Right atrium auricular region (tissue), 2 donors: Measurements from ENCODE around the gene DMXL1. TPM values are rescaled to one million over a fixed set of nuclear protein-coding genes. Genes with fewer than 3 reads are reported as not detected.
"Not testable (repeated sequence)": the region's sequence is repeated elsewhere in the genome, so short reads cannot be mapped to it uniquely, and the experiment has no call there.

Experiments
- DNase-seq: peaks from one replicate; pipeline ENCODE4 v3.0.0-alpha.2; 2019; ENCODE audit warnings: low spot score
- H3K27ac ChIP-seq, 2 donors: fragments of 200-600 bp; sonication (generic); 1 replicate in 1 of 2; 2 replicates in 1 of 2; pipeline ENCODE4 v1.5.1; 2016 to 2019
- H3K27me3 ChIP-seq, 2 donors: fragments of 200-600 bp; sonication (generic); one replicate each; pipeline versions ENCODE4 v1.5.1 to v1.6.0; 2017 to 2019
- H3K36me3 ChIP-seq: fragments of 200-600 bp; sonication (generic); one replicate; pipeline ENCODE4 v1.5.1; 2016
- H3K4me1 ChIP-seq, 2 donors: fragments of 200-600 bp; sonication (generic); one replicate each; pipeline versions ENCODE4 v1.5.1 to v1.6.0; 2017 to 2019
- H3K4me3 ChIP-seq, 2 donors: fragments of 200-600 bp; sonication (generic); 1 replicate in 1 of 2; 2 replicates in 1 of 2; pipeline ENCODE4 v1.5.1; 2017 to 2019; ENCODE audit warnings: mild to moderate bottlenecking in 1 of 2, moderate library complexity in 1 of 2
- H3K9me3 ChIP-seq, 2 donors: fragments of 200-600 bp; sonication (generic); one replicate each; pipeline ENCODE4 v1.5.1; 2019
- CTCF ChIP-seq, 2 donors: fragments of 200-600 bp; sonication (generic); IDR thresholded peaks; one replicate each; pipeline ENCODE4 v1.5.1; 2019; ENCODE audit warnings: antibody characterized with exemption in 2 of 2
- total RNA-seq, 2 donors: library from RNA; depleted of rRNA; stranded (reverse); fragments of >200 nt; gene quantifications; one replicate each; pipeline ENCODE4 v1.1.0, GENCODE V29; 2016

DMXL1 gene
- total RNA-seq, 2 donors from 2014 or later, result 29.4 to 40.5 TPM

- peaks cover 16% of the 10 kb centered on the region for H3K36me3 ChIP-seq
- no peak for TF ChIP-seq CTCF (IDR thresholded peaks at IDR 0.05)
Observed at GRCh38 chr5:119179857-119180641, 109.2 kb downstream of the DMXL1 start.

GRCh38 chr5:119185512-119185911, 114.6 kb downstream of the DMXL1 start:
- DNase-seq, H3K36me3 ChIP-seq, H3K27ac ChIP-seq, H3K27me3 ChIP-seq, H3K4me3 ChIP-seq, H3K4me1 ChIP-seq, H3K9me3 ChIP-seq: not testable (repeated sequence)

More at GRCh38 chr5:119179857-119180641, 109.2 kb downstream of the DMXL1 start:
- no peaks in the 10 kb centered on the region for H3K27me3 ChIP-seq
- H3K4me1 ChIP-seq, result no peaks in the 10 kb centered on the region
- no peak overlapping the region for H3K27ac ChIP-seq
- DNase-seq, result no peak
- H3K4me3 ChIP-seq, result no peak overlapping the region
- H3K9me3 ChIP-seq, result no peaks in the 10 kb centered on the region

- Histone ChIP-seq H3K27me3 (no peaks in the 10 kb centered on the region), H3K4me3 (no peak overlapping the region), H3K27ac (no peak overlapping the region), H3K4me1 (no peaks in the 10 kb centered on the region), H3K9me3 (no peaks in the 10 kb centered on the region), H3K36me3 (peaks cover 8% of the 10 kb centered on the region)
- no peak for DNase-seq
- no peak for TF ChIP-seq CTCF (IDR thresholded peaks at IDR 0.05)
Observed at GRCh38 chr5:119187776-119188529, 117.1 kb downstream of the DMXL1 start.

GRCh38 chr5:119190470-119191095, 119.7 kb downstream of the DMXL1 start:
- H3K4me3 ChIP-seq, result no peak overlapping the region
- H3K4me1 ChIP-seq, result no peaks in the 10 kb centered on the region
- peaks cover 8% of the 10 kb centered on the region for H3K36me3 ChIP-seq
- no peak overlapping the region for H3K27ac ChIP-seq
- no peak for TF ChIP-seq CTCF (IDR thresholded peaks at IDR 0.05)
- H3K9me3 ChIP-seq, result no peaks in the 10 kb centered on the region
- no peak for DNase-seq
- H3K27me3 ChIP-seq, result no peaks in the 10 kb centered on the region

GRCh38 chr5:119191944-119192343, 121.1 kb downstream of the DMXL1 start:
- peaks cover 12% of the 10 kb centered on the region for H3K36me3 ChIP-seq
- H3K4me1 ChIP-seq, result no peaks in the 10 kb centered on the region
- H3K4me3 ChIP-seq, result no peak overlapping the region
- H3K27ac ChIP-seq, result no peak overlapping the region
- no peak for DNase-seq
- no peaks in the 10 kb centered on the region for H3K9me3 ChIP-seq
- no peak for TF ChIP-seq CTCF (IDR thresholded peaks at IDR 0.05)
- no peaks in the 10 kb centered on the region for H3K27me3 ChIP-seq

GRCh38 chr5:119200795-119201194, 129.9 kb downstream of the DMXL1 start:
- no peak for TF ChIP-seq CTCF (IDR thresholded peaks at IDR 0.05)
- H3K4me3 ChIP-seq, result no peak overlapping the region
- H3K4me1 ChIP-seq, result no peaks in the 10 kb centered on the region
- H3K9me3 ChIP-seq, result no peaks in the 10 kb centered on the region
- H3K27me3 ChIP-seq, result no peaks in the 10 kb centered on the region
- no peak for DNase-seq
- H3K27ac ChIP-seq, result no peak overlapping the region
- H3K36me3 ChIP-seq, result peaks cover 47% of the 10 kb centered on the region
